Right renal pelvis (tissue), 4 donors: ENCODE measurements around the gene RPL35. TPM values are rescaled to one million over a fixed set of nuclear protein-coding genes. Genes with fewer than 3 reads are reported as not detected.
A peak's percentile ranks its signal among the peaks of the same experiment; 100 is the strongest.

Experiments
- DNase-seq, 4 donors: peaks; one replicate each; pipeline ENCODE4 v3.0.0-alpha.2; 2013; ENCODE audit warnings: low read depth in 4 of 4, low spot score in 3 of 4, missing footprints in 1 of 4
- polyA plus RNA-seq, 4 donors: library from polyadenylated mRNA; unstranded; fragments of 120-200 nt; gene quantifications; one replicate each; pipeline ENCODE4 v1.2.1, GENCODE V29; 2013; ENCODE audit not compliant: insufficient read length in 4 of 4

The RPL35 gene
- polyA plus RNA-seq, 4 donors = 800 to 1,214 (median 898) TPM

DNA sequence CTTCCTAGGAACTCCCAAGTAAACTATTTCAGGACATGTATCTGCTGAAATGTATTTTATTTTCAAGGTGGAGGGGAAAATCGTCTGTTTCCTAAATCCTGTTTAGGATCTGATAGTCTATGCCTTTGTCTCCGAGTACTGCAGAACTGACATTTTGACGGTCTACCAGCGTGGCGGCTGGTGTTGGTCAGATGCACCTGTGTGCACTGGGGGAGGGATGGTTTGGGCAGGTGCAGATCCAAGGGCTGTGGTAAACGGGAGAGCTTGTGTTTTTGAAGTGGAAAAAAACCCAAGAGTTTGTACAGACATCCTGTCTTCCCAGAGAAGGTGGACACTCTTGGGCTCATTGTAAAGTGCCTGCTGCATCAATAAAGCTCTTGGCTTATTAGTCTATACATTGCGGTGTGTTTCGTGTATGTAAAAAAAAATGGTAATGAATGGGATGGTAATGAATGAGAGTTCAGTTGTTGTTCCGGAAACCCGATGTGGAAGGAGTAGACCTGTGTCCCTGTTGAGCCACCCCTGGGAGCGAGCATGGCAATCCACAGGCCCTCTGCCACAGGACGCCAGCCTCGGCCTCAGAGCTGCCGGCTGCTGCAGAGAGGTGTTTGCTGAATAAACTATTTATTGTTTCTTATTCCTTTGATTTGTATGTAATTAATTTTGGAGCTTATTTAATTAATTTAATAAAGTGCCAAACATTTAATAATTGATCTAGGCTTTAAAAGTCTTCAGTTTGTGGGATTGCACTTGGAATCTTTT lies 15.4 kb upstream of the RPL35 start:
- DNase-seq = no peak

DNA sequence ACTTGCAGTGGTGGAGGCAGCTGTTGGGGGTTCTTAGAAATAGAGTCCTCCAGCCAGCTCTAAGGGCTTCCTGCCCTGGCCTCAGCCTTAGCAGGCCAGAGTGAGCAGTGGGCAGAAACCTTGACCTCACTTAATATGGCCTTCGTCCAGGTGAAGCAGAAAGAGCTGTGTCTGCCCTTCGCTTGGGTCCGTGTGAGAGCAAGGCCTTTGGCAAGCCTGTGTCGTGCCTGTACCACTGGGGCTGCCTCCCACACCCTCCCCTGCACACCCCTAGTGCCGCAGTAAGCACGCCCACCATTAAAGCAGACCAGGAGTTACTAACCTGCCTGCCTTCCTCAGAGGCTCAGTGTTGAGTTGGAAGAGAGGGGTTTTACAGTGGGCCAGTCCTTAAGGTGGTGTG lies 13.7 kb upstream of the RPL35 start:
- no peak for DNase-seq

DNA sequence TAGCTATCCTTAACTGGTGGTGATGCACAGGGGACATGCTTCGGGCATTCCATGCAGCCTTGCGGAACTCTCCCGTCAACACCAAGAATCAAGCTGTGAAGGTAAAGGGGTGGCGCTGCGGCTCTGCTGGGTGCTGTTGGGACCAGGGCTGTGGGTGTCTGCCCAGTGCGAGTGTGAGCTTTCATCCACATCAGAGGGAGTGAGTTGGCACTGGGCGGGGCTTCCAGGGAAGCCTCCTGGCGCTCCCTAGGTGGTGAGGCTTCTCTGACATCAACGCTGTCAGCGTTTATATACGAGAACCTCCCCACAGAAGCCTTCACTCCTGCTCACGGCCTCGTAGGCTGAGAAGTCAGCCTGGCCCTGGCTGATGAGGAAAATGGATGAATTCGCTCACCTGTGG lies 11.9 kb upstream of the RPL35 start:
- DNase-seq = no peak

DNA sequence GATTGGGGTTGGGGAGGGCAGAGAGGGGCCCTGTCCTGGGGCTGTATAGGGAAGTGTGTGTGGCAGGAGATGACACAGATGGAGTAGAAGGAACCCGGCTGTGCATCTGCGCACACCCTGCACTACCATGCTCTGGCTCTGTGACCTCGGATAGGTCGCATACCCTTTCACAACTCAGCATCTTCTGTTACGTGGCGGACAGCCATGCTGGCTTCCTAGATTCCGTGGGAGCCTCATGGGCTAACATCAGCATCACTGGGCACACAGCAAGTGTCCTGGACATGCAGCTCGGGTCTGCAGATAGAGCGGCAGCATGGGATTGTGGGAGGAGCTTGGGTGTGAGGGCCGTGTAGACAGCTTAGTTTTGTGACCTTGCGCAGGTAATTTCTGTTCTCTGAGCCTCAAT lies 9.4 kb upstream of the RPL35 start:
- DNase-seq = no peak

DNA sequence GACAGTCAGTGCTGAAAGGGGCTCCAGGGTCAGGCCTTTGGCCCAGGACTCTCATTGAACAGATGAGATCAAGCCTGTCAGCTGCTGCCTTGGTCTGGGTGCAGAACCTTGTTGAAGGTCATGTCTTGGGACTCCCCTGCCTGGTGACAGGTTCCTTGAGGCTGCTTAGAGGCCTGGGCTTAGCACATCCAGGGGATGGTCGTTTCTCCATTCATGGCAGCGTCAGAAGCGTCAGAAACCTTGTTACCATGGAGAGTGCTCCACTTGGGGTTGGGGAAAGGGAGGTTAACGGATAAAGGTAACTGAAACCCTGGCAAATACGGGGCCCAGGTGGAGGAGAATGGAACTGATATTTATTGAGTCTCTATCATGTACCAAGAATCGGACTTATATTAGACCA lies 9.0 kb upstream of the RPL35 start:
- no peak for DNase-seq

DNA sequence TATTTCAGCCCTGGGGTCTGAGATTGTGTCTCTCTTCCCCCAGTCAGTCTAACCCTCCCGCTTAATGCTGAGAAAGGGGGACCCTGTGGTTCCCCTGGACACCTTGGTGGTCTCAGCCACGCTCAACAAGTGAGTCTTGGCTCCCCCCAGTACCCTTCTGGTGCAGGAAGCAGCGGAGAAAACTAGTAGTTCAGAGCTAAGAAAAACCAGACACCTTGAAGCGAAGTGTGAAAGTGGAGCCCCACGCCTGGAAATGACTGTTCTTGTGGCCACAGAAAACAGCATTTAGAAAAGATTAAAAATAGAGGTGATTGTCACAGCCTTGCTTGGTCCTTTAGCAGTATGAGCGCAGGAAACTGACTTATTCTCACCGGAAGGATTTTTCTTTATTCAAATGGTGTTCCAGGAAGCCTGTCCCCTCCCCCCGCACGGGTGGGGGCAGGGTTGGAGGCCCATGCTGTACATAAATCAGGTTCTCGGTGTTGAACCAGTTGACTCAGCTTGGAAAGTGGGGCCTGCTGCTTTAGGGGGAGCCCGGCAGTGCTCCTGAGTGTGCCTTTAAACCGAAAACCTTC lies 8.3 kb upstream of the RPL35 start:
- DNase-seq = no peak

DNA sequence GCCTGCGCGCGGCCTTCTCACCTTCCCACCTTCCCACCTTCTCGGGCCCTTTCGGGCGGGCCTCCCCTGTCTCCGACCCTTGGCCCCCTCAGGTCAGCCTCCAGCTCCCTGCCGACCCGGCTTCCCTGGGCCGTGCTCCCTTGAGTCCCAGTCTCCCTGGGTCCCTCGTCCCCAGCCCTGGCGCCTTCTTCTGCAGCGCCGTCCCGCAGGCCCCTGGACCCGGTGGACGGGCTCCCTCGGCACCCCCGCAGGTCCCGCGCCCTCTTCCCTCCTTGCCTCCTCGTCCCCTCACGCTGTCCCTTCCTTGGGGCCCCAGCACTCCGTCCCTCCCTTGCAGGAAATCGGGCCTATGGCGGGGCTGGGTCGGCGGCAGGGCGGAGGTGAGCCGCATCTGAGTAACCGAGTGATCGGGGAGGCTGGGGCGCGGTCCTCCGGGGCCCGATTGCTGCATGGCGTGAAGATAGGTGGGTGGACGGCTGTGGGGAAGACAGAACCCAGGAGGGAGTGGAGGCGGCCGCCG lies 7.8 kb upstream of the RPL35 start:
- no peak for DNase-seq

DNA sequence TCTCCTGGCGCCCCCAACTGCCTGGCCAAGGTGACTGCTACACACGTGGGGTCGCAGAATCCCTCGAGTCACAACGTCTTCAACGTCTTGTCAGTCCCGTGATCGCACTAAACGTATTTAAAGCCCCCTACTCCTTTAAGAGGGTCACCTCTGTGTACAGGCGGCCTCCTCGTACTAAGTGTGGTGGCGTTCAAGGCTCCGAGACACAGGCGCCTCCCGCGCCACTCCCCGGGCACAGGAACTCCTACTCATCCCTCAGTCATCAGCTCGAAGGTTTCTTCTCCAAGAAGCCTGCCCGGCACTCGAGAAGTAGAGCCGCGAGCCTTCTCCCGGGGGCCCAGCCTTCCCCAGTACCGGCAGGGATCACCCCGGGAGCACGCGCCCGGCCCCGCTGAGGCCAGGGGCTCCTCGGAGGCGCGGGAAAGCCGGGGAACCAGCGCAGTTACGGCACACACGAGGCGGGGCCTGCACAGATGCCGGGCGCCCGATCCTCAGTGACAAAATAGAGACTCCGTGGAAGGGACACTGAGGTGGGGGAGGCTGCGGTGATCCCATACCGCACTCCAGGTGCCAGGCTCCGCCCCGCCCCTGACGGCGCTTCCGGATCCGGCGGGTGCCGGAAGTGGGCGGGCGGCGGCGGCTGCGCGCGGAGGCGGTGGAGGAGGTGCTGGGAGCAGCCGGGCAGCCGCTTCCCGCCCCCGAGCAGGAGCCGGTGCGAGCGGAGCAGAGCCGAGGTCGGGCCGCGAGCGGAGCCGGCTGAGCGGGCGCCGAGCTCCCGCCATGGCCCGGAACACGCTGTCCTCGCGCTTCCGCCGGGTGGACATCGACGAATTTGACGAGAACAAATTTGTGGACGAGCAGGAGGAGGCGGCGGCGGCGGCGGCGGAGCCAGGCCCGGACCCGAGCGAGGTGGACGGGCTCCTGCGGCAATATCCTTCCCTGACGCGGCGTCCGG lies 7.0 kb upstream of the RPL35 start:
- DNase-seq = peak in 2 of 4 donors; percentile 66 to 73

DNA sequence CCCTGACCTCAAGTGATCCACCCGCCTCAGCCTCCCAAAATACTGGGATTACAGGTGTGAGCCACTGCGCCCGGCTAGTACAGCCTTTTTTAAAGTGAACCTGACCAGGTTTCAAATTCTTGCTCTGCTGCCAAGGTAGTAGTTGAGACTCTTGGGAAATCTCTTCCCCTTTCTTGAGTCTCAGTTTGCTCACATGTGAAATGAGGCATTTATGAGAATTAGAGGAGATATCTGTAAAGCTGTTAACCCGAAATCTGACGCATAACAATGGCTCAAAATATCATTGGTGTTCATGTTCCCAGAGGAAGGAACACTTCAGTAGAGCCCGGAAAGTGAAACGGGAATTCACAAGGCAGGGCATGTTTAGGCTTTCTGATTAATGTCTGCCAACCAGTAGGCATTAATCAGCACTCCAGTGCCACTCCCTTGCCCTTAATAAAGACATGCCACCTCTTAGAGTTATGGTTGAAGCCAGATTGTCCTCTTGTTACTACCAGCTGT lies 1.7 kb upstream of the RPL35 start:
- no peak for DNase-seq

DNA sequence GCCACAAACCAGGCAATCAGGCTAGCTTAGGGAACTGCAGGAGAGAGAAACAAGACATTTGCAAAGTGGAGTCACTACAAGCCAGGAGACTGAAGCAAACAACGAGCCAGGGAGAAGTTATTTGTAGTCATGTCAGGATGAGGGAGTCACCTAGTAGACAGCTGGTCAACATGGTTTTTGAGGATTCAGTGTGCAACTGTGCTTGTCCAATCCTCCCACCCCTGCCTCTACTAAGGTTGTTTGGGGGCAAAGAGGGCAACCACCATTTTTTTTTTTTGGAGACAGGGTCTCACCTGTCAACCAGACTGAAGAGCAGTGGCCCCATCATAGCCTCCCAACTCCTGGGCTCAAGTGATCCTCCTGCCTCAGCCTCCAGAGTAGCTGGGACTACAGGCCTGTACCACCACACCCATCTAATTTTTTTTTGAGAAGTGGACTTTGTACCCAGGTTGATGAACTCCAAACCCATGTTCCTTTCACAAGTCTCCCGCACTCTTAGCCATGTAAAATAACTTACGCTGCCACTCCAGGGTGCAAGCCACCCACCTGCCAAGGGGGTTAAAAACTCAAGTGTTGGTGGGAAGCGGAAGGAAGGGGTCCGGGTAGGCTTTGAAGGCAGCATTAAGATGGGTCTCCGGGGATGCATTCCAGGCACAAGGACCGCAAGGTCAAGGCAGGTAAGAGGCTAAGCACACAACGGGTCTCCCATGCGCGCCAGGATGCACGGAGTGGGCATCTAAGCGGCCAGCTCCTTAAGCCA lies 995 bp downstream of the RPL35 start:
- DNase-seq = no peak

DNA sequence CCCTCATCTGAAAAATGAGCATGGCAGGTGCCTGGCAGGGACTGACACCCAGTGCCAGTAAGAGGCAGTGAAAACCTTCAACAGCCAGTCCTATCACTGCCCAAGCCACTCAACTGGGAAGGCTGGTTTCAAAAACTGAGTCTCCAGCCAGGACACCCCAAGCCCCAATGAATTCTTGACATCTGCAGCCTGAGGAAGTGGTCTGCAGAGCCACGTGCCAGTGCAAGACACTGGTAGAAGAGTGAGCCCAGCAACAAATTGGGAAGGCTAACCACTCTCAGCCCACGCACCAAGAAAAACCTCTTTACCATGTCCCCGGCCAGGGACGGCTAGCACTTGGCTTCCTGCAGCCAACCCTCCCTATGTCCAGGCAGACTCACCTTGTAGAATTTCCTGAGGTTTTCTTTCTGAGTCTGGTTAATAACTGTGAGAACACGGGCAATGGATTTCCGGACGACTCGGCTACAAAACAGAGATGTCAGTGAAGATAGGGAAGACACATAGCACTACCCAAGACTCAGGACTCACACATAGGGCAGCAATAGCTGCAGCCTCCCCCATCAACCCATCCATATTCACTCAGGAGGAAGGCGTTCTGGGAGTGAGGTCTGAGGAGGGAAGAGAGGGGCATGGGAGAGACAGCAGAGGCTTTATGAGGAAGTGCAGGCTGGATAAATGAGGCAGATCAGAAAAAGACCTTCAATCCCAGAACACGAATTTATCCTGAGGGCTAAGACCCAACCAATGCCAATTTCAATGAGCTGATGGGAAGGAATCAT lies 1.8 kb downstream of the RPL35 start:
- no peak for DNase-seq

DNA sequence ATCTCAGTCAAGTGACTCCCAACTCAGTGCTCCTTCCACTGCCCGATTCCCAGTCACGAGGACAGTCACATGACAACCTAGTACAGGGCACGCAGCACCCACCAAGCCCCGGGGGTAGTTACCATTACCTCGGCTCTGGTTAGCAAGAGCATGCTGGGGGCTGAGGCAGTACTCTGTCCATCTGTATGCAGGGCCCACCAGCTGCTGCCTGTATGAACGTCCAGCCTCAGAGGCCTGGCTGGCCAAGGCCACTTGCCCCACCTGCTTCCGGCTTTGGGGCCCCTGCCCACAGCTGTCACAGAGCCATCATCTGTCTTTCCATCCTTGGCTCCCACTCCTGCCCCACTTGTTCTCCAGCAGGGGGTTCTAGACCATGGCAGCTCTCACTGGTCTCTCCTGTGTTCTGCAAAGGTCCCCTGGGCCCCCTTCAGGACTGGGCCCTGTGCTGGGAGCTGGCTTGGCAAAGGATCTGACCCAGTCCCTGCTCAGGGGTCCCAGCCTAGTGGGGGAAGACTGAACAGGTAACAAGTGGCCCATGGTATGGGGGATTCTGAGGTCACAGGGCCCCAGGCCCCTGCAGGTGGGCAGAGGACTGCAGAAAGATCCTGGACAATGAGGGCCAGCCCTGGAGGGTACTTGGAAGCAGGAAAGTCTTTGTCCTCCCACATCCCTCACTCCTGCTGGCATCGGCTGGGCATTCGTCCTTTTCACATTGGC lies 3.3 kb downstream of the RPL35 start:
- DNase-seq = no peak

DNA sequence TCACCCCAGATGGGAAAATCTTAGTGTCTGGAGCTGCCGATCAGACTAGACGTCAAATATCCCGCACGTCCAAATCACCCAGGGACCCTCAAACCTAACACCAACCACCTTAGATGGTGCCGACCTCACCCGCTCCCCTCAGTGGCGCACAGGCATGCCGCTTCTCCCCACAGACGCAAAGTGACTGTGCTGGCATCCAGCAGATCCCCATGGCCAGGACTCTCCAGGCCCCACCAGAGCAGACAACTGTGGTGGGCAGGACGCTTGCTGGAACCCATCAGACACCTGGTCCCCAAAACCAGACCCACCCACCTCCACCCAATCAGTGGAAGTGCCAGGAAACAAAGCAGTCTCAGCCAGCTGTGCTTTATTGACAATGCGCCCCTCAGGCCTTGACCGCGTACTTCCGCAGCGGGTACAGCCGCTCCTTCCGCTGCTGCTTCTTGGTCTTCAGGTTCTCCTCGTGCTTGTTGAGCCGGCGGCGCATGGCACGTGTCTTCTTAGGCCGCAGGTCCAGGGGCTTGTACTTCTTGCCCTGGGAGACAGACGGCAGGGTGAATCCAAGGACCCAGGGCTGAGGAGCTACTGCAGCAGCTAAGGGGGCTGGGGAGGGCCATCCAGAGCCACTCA lies 4.1 kb downstream of the RPL35 start:
- DNase-seq = no peak

DNA sequence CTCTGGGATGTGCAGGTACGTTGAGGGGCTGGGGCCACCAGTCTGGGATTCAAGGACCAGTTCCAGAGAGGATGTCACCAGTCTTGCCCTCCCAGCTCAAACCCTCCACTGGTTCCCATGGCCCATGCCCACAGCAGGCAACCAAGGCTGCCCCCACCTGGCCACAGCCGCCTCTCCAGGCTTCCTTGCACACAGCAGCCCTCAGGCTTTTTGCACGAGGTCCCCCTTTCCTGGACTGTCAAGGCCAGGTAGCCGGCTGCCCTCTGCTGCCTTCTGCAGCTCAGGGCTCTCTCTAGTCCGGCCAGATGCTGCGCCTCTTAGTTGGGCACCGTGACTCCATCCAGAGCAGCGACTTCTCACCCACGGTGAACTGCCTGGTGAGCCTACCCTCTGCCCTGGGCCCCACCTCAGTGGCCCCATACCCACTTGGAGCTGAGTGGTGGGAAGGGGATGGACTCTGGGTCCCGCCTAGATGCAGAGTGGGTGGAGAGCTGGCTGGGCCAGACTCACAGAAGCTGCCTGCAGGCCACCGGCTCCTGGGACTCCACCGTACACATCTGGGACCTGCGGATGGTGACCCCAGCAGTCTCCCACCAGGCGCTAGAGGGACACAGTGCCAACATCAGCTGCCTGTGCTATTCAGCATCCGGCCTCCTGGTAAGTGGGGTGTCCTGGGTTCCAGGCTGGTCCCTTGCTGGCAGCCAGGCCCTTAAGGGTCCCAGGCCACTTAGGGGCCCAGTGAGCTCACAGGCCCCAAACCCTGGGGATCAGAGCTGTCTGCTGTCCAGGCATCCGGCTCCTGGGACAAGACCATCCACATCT lies 5.6 kb downstream of the RPL35 start:
- DNase-seq = no peak

DNA sequence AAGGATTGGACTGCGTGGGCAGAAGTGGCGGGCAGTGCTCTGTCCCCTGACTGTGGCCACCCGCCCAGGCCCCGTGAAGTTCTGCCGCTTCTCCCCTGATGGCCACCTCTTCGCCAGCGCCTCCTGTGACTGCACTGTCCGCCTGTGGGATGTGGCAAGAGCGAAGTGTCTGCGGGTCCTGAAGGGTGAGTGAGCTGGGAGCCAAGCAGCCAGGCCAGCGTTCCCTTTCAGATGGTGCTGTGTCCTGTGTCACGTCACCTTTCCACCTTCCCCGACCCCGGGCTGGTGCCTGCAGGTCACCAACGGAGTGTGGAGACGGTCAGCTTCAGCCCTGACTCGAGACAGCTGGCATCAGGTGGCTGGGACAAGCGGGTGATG lies 6.2 kb downstream of the RPL35 start:
- no peak for DNase-seq

DNA sequence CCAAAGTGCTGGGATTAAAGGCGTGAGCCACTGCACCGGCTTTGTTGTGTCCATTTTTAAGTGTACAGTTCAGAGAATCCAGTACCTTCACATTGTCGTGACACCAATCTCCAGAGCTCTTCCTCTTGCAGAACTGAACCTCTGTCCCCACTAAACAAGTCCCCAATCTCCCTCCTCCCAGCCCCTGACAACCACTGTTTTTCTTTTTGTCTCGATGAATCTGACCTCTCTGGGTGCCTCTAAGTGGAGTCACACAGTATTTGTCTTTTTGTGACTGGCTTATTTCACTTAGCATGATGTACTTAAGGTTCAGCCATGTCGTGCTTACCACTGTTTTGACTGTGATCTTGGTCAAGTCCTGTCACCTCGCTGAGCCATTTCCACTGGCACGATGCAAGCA lies 6.9 kb downstream of the RPL35 start:
- no peak for DNase-seq

DNA sequence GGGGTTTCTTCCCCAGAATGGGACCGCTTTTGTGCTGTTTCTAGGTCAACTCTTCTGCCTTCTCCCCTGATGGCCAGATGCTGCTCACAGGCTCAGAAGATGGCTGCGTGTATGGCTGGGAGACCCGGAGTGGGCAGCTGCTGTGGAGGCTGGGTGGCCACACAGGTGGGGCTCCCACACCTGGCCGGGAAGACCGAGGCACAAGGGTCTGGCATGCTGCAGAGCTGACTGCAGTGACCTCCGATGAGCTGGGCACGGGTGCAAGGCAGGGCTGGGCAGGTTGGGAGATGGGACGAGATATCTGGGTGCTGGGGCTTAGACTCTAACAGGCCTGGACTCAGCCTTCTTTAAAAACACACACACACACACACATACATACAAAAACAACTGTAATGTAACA lies 7.6 kb downstream of the RPL35 start:
- DNase-seq = no peak
